Endothelial cell of umbilical vein (primary cell): ENCODE measurements around the gene RPS6KL1. TPM values are rescaled to one million over a fixed set of nuclear protein-coding genes. Genes with fewer than 3 reads are reported as not detected.

Experiments
- BruUV-seq: library from RNA; stranded (reverse); fragments of 400-500 nt; replicated peaks from 2 replicates; lab custom pipeline; 2021; lab: Mats Ljungman, UMichigan
- CTCF ChIA-PET: fragments of 300-600, 350-600 bp; sonication (Branson Sonifier 250); formaldehyde crosslinking; loops from one replicate; lab custom pipeline; 2021; ENCODE audit warnings: antibody characterized with exemption, inconsistent platforms; lab: Charles Lee
- POLR2A ChIA-PET: fragments of 300-600, 350-600 bp; sonication (Branson Sonifier 250); formaldehyde crosslinking; loops from one replicate; lab custom pipeline; 2021; ENCODE audit warnings: antibody characterized with exemption, inconsistent platforms; lab: Charles Lee
- DNase-seq: peaks from one replicate; pipeline ENCODE4 v3.0.0-alpha.2; 2011; ENCODE audit warnings: low read depth, low spot score
- FAIRE-seq: peaks from 2 replicates; lab custom pipeline; 2011; peaks lifted over from hg19 to GRCh38; lab: Jason Lieb, UNC
- H2AFZ ChIP-seq: 2 replicates; pipeline ENCODE4 v1.6.0; 2012; ENCODE audit warnings: low read depth, low read length, control low read depth, inconsistent platforms
- H3K27ac ChIP-seq: 2 replicates; pipeline ENCODE4 v1.5.1; 2011; ENCODE audit warnings: low read depth, mild to moderate bottlenecking, control low read depth, low read length, moderate library complexity; ENCODE audit not compliant: insufficient read depth
- H3K27me3 ChIP-seq, 2 experiments: 2 replicates each; pipeline versions ENCODE4 v1.6.0 to v1.6.1; 2011; ENCODE audit warnings: low read length in 2 of 2, mixed read lengths in 1 of 2; ENCODE audit not compliant: control insufficient read depth in 2 of 2, insufficient read depth in 2 of 2
- H3K36me3 ChIP-seq, 2 experiments: 2 replicates in 1 of 2; 3 replicates in 1 of 2; pipeline ENCODE4 v1.5.1; 2011; ENCODE audit warnings: low read length in 2 of 2, mild to moderate bottlenecking in 1 of 2, moderate library complexity in 1 of 2; ENCODE audit not compliant: control insufficient read depth in 2 of 2, insufficient read depth in 2 of 2; ENCODE audit errors: extremely low read depth in 1 of 2
- H3K4me1 ChIP-seq: 3 replicates; pipeline ENCODE4 v1.5.1; 2011; ENCODE audit warnings: mild to moderate bottlenecking, low read length; ENCODE audit not compliant: control insufficient read depth, insufficient read depth; ENCODE audit errors: extremely low read depth
- H3K4me2 ChIP-seq: 2 replicates; pipeline ENCODE4 v1.6.1; 2011; ENCODE audit warnings: low read length, control low read depth, mixed read lengths; ENCODE audit not compliant: insufficient read depth
- H3K4me3 ChIP-seq, 3 experiments: fragments of 200-600 bp in 1 of 3; sonication (generic), shearing (Covaris generic) in 1 of 3; replicated peaks in 1 of 3; 2 replicates each; pipeline ENCODE4 v1.5.1; 2011 to 2016; ENCODE audit warnings: control low read depth in 3 of 3, low read length in 3 of 3, mild to moderate bottlenecking in 2 of 3, inconsistent platforms in 1 of 3, low read depth in 1 of 3, moderate library complexity in 1 of 3; ENCODE audit not compliant: insufficient read depth in 1 of 3
- H3K79me2 ChIP-seq: 2 replicates; pipeline ENCODE4 v1.6.0; 2012; ENCODE audit warnings: low read length, inconsistent platforms; ENCODE audit not compliant: control insufficient read depth, insufficient read depth
- H3K9ac ChIP-seq: replicated peaks from 2 replicates; pipeline ENCODE3; 2011; ENCODE audit warnings: low read length, control low read depth; ENCODE audit not compliant: insufficient read depth; ENCODE audit errors: extremely low read depth
- H3K9me1 ChIP-seq: replicated peaks from 3 replicates; pipeline ENCODE4 v1.6.0; 2011; ENCODE audit warnings: mild to moderate bottlenecking, low read length; ENCODE audit not compliant: control insufficient read depth, insufficient read depth; ENCODE audit errors: extremely low read depth
- H3K9me3 ChIP-seq: replicated peaks from 2 replicates; pipeline ENCODE4 v1.5.1; 2012; ENCODE audit warnings: low read length, inconsistent platforms; ENCODE audit not compliant: control insufficient read depth, insufficient read depth
- H4K20me1 ChIP-seq: replicated peaks from 2 replicates; pipeline ENCODE3; 2011; ENCODE audit warnings: mild to moderate bottlenecking, low read length; ENCODE audit not compliant: control insufficient read depth, insufficient read depth; ENCODE audit errors: extremely low read depth
- EZH2 ChIP-seq: IDR thresholded peaks from 2 replicates; pipeline ENCODE4 v1.6.1; 2012; ENCODE audit warnings: borderline replicate concordance, low read depth, mild to moderate bottlenecking, moderate library complexity, low read length, inconsistent platforms; ENCODE audit not compliant: severe bottlenecking
- FOS ChIP-seq: IDR thresholded peaks from 2 replicates; pipeline ENCODE4 v1.6.1; 2011; ENCODE audit warnings: mild to moderate bottlenecking, low read length, moderate library complexity, borderline replicate concordance; ENCODE audit not compliant: insufficient read depth
- GATA2 ChIP-seq: IDR thresholded peaks from 2 replicates; pipeline ENCODE4 v1.7.0; 2011; ENCODE audit warnings: low read depth, mild to moderate bottlenecking, moderate library complexity, mixed read lengths, low read length; ENCODE audit not compliant: insufficient read length, insufficient read depth
- JUN ChIP-seq: IDR thresholded peaks from 2 replicates; pipeline ENCODE4 v1.6.1; 2011; ENCODE audit warnings: borderline replicate concordance, low read depth; ENCODE audit not compliant: insufficient read length, insufficient read depth
- MYC ChIP-seq: IDR thresholded peaks from one replicate; pipeline ENCODE4 v1.6.1; 2011; ENCODE audit warnings: mild to moderate bottlenecking, low read depth, low read length
- POLR2A ChIP-seq: IDR thresholded peaks from 2 replicates; pipeline ENCODE4 v1.6.1; 2012; ENCODE audit warnings: low read depth, mild to moderate bottlenecking, control low read depth, low read length
- POLR2AphosphoS5 ChIP-seq: IDR thresholded peaks from 2 replicates; pipeline ENCODE4 v1.6.1; 2012; ENCODE audit warnings: low read depth, mild to moderate bottlenecking, control low read depth, low read length, moderate library complexity; ENCODE audit not compliant: insufficient read depth
- dilution Hi-C: fragments of 300-500 bp; cut with MboI; formaldehyde crosslinking; loops from one replicate; pipeline ENCODE4 v1.15.0; 2019; ENCODE audit warnings: low sequenced_read_pairs; ENCODE audit not compliant: extremely low pct_ligation_motif_present
- intact Hi-C: fragments of 100-400 bp; cut with micrococcal nuclease; formaldehyde crosslinking; loops from one replicate; pipeline ENCODE4 v1.10.0; 2022
- polyA plus RNA-seq, 4 experiments: library from polyadenylated mRNA; depleted of rRNA in 3 of 4; stranded (reverse) in 3 of 4; unstranded in 1 of 4; fragments of >200 nt; gene quantifications; 2 replicates each; pipeline versions ENCODE4 v1.2.1 to v1.2.3, GENCODE V29; 2011 to 2012; ENCODE audit warnings: missing spikeins in 1 of 4
- total RNA-seq: library from RNA; stranded (reverse); gene quantifications from 2 replicates; pipeline ENCODE4 v1.2.3, GENCODE V29; 2021
- TF ChIP-seq, protein P1 (sequence below), 2 donors: IDR thresholded peaks; 1 replicate in 1 of 2; 2 replicates in 1 of 2; pipeline ENCODE4 v1.5.1; 2011; ENCODE audit warnings: low read length in 2 of 2, mild to moderate bottlenecking in 2 of 2, moderate library complexity in 2 of 2, control low read depth in 1 of 2, inconsistent platforms in 1 of 2, low read depth in 1 of 2; ENCODE audit not compliant: insufficient read depth in 1 of 2; ENCODE audit errors: extremely low read depth in 1 of 2
- TF ChIP-seq, protein P2 (sequence below): IDR thresholded peaks from 2 replicates; pipeline ENCODE4 v1.6.1; 2011; ENCODE audit not compliant: insufficient read depth, insufficient read length

RPS6KL1 gene
- total and polyA plus RNA-seq, 2 donors (not counting 3 experiments of a cell fraction or from before 2014, with no cell fraction given): 10.2 to 23.8 TPM

DNA sequence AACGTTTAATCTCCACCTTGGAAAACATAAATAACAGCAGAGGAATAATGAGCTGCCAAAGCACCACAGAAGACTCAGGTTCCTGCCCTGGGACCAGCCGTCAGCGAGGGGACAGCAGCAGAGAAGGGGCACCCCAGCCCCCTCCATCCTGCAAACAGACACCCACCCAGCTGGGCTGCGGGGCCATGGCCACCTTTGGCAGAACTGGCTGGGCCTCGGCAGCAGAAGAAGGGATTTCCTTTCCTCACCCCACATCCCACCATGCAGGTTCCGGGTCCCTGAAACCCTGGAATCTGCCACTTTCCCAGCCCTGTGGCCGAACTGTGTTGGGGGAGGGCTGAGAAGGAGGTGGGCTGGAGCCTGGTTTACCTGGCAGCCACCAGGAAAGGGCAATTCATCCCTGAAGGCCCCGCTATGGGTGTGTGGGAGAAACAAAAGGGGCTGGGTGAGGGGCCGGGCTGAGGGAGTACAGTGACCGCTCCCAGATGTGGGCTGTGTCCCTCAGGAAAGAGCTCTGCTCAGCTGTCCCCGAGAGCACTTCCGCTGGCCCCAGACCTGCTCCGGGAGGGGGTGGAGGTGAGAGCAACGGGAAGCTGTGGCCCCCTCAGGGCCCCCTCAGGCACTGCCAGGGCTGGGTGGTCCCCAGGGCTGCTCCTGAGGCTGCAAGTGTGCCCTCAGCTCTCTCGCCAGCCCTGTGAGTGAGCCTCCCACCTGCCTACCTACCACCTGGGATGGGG lies 28.6 kb upstream of the RPS6KL1 start:
- ChIA-PET POLR2A (no interaction called here), CTCF (interaction anchor here (1.2 to 3.2 kb wide), 2 partner anchors 137 kb away, joined by 5 to 14 read pairs; no protein-coding TSS in a partner anchor)
- Histone ChIP-seq H3K9ac (no peak overlapping the region), H3K27ac (no peak overlapping the region), H3K4me3 (peak overlapping the region in 1 of 3 experiments; percentile 9), H3K27me3 (no peaks in the 10 kb centered on the region), H3K9me1 (no peaks in the 10 kb centered on the region), H2AFZ (no peak overlapping the region), H3K36me3 (peaks cover 16 to 43% of the 10 kb centered on the region in 2 experiments), H3K79me2 (peaks cover 60% of the 10 kb centered on the region), H3K4me2 (no peak overlapping the region), H3K9me3 (no peaks in the 10 kb centered on the region), H4K20me1 (no peaks in the 10 kb centered on the region), H3K4me1 (peaks cover 42% of the 10 kb centered on the region)
- DNase-seq (no peak), FAIRE-seq (no peak)
- BruUV-seq: no TSS peak
- TF ChIP-seq MYC (no peak), POLR2A (peak; percentile 5)
- TF ChIP-seq, protein P1, sequence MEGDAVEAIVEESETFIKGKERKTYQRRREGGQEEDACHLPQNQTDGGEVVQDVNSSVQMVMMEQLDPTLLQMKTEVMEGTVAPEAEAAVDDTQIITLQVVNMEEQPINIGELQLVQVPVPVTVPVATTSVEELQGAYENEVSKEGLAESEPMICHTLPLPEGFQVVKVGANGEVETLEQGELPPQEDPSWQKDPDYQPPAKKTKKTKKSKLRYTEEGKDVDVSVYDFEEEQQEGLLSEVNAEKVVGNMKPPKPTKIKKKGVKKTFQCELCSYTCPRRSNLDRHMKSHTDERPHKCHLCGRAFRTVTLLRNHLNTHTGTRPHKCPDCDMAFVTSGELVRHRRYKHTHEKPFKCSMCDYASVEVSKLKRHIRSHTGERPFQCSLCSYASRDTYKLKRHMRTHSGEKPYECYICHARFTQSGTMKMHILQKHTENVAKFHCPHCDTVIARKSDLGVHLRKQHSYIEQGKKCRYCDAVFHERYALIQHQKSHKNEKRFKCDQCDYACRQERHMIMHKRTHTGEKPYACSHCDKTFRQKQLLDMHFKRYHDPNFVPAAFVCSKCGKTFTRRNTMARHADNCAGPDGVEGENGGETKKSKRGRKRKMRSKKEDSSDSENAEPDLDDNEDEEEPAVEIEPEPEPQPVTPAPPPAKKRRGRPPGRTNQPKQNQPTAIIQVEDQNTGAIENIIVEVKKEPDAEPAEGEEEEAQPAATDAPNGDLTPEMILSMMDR (IDR thresholded peaks at IDR 0.05; ENCODE audit: extremely low read depth in 1 of 2, insufficient read depth in 1 of 2, low read depth in 1 of 2, low read length in 2 of 2): no peak
- dilution Hi-C loops: no loop called here
- intact Hi-C loops: no loop called here

DNA sequence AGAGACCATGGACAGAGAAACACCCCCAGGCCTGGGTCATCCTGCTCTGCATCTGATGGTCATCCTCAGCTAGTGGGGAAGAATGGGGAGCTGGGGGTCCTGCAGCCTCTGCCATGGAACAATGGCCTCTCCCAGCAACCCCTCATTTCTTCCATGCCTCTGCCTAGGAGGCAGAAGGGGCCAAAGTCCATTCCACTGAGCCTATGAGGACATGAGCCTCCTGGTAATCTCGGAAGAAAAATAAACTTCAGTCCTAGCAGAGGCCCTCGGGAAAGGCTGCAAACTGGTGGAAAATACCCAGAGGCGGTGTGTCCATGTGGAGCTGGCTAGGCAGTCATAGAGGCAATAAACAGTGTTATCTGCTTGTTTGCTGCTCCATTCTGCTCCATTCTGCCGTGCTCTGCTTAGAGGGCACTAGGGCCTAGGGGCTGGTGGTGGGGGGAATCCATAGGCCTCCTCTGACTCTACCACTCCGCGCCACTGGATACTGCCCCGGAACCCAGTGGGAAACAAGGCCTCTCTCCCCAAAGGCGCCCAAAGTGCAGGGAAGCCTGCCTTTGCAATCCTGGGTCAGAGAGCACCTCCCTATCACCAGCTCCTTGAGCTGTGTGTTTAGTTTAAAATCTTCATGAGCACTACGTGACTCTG lies 27.9 kb upstream of the RPS6KL1 start:
- Histone ChIP-seq H3K9ac (no peak overlapping the region), H3K4me3 (no peak overlapping the region), H3K27me3 (no peaks in the 10 kb centered on the region), H3K9me3 (no peaks in the 10 kb centered on the region), H3K79me2 (peaks cover 60% of the 10 kb centered on the region), H3K27ac (no peak overlapping the region), H3K9me1 (no peaks in the 10 kb centered on the region), H4K20me1 (no peaks in the 10 kb centered on the region), H3K4me1 (peaks cover 43% of the 10 kb centered on the region), H2AFZ (no peak overlapping the region), H3K36me3 (peaks cover 21 to 45% of the 10 kb centered on the region in 2 experiments), H3K4me2 (no peak overlapping the region)
- POLR2A ChIA-PET: no interaction called here
- intact Hi-C loops (no loop called here), dilution Hi-C loops (no loop called here)
- no peak for FAIRE-seq
- no peak for DNase-seq
- TF ChIP-seq POLR2A (no peak), EZH2 (no peak), GATA2 (no peak), POLR2AphosphoS5 (no peak), FOS (no peak), JUN (no peak), MYC (no peak)
- TF ChIP-seq, protein P2, sequence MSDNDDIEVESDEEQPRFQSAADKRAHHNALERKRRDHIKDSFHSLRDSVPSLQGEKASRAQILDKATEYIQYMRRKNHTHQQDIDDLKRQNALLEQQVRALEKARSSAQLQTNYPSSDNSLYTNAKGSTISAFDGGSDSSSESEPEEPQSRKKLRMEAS: no peak
- TF ChIP-seq, protein P1 (IDR thresholded peaks at IDR 0.05; ENCODE audit: extremely low read depth in 1 of 2, insufficient read depth in 1 of 2, low read depth in 1 of 2, low read length in 2 of 2): no peak
- BruUV-seq: no TSS peak
- CTCF ChIA-PET: interaction anchor here (1.2 kb wide), 1 partner anchor 138 kb away, joined by 5 read pairs; no protein-coding TSS in a partner anchor
